Thyroid gland (tissue), 4 donors: ENCODE data around the gene MRPL30. TPM values are rescaled to one million over a fixed set of nuclear protein-coding genes. Genes with fewer than 3 reads are reported as not detected.
"Not testable (repeated sequence)": the region's sequence is repeated elsewhere in the genome, so short reads cannot be mapped to it uniquely, and the experiment has no call there.

Experiments used
- DNase-seq, 2 donors: peaks; one replicate each; pipeline ENCODE4 v3.0.0-alpha.2; 2019
- H3K27ac ChIP-seq, 3 donors: fragments of 200-600 bp; sonication (generic); 1 replicate in 2 of 3; 2 replicates in 1 of 3; pipeline ENCODE4 v1.5.1; 2016 to 2019; ENCODE audit warnings: mild to moderate bottlenecking in 1 of 3, moderate library complexity in 1 of 3
- H3K27me3 ChIP-seq: fragments of 200-600 bp; sonication (generic); one replicate; pipeline ENCODE4 v1.5.1; 2019
- H3K36me3 ChIP-seq, 2 donors: fragments of 200-600 bp; sonication (generic); one replicate each; pipeline ENCODE4 v1.5.1; 2016 to 2019
- H3K4me1 ChIP-seq, 2 donors: fragments of 200-600 bp; sonication (generic); one replicate each; pipeline ENCODE4 v1.5.1; 2017 to 2019
- H3K4me3 ChIP-seq, 3 donors: fragments of 200-600 bp; sonication (generic); replicated peaks in 1 of 3; 1 replicate in 2 of 3; 2 replicates in 1 of 3; pipeline ENCODE4 v1.5.1; 2016; ENCODE audit warnings: mild to moderate bottlenecking in 1 of 3
- H3K9me3 ChIP-seq: fragments of 200-600 bp; sonication (generic); one replicate; pipeline ENCODE4 v1.5.1; 2017
- CTCF ChIP-seq, 6 experiments: fragments of 200-600 bp in 3 of 6; fragments of 450-650 bp in 3 of 6; sonication (generic) in 3 of 6; IDR thresholded peaks; one replicate each; pipeline ENCODE4 v1.5.1; 2016 to 2019; ENCODE audit warnings: antibody characterized with exemption in 6 of 6, mild to moderate bottlenecking in 2 of 6, inconsistent platforms in 1 of 6, moderate library complexity in 1 of 6
- POLR2A ChIP-seq, 2 donors: fragments of 450-650 bp; IDR thresholded peaks; one replicate each; pipeline ENCODE4 v1.6.1; 2017; ENCODE audit warnings: antibody characterized with exemption in 2 of 2, mild to moderate bottlenecking in 2 of 2, moderate library complexity in 1 of 2
- WGBS, 2 donors: methylation state at CpG; one replicate each; pipeline ENCODE4 v1.1.5; 2017; 5-methylcytosine and 5-hydroxymethylcytosine counted together
- intact Hi-C: fragments of 100-400 bp; cut with DNase I; formaldehyde crosslinking; loops from one replicate; pipeline ENCODE4 v1.15.1; 2023
- total RNA-seq, 4 donors: library from RNA; depleted of rRNA; stranded (reverse); fragments of >200 nt; gene quantifications; one replicate each; pipeline ENCODE4 v1.2.3, GENCODE V29; 2016

MRPL30 gene
- total RNA-seq, 4 donors from 2014 or later = 27.2 to 47.9 (median 37.0) TPM

GRCh38 chr2:99200076-99200800, 19.3 kb downstream of the MRPL30 start:
- H3K9me3 ChIP-seq = no peaks in the 10 kb centered on the region
- intact Hi-C loops = no loop called here
- no peak for TF ChIP-seq POLR2A (IDR thresholded peaks at IDR 0.05)
- TF ChIP-seq CTCF (IDR thresholded peaks at IDR 0.05) = no peak
- H3K27me3 ChIP-seq = no peaks in the 10 kb centered on the region
- H3K36me3 ChIP-seq = peaks cover 12 to 20% of the 10 kb centered on the region in 2 donors
- WGBS, 2 donors = 93 to 94% methylated on average over 7 of the region's 7 CpGs
- no peaks in the 10 kb centered on the region for H3K4me1 ChIP-seq
- H3K4me3 ChIP-seq = no peak overlapping the region
- no peak for DNase-seq
- H3K27ac ChIP-seq = no peak overlapping the region

- TF ChIP-seq CTCF (IDR thresholded peaks at IDR 0.05) (no peak), POLR2A (IDR thresholded peaks at IDR 0.05) (no peak)
- H3K4me3 ChIP-seq = no peak overlapping the region
- no peaks in the 10 kb centered on the region for H3K9me3 ChIP-seq
- H3K36me3 ChIP-seq = peaks cover 0 to 4% of the 10 kb centered on the region in 2 donors
- 92 to 96% methylated on average over 4 of the region's 4 CpGs for WGBS, 2 donors
- H3K27me3 ChIP-seq = no peaks in the 10 kb centered on the region
- no peak for DNase-seq
- intact Hi-C loops = no loop called here
- H3K27ac ChIP-seq = no peak overlapping the region
- H3K4me1 ChIP-seq = no peaks in the 10 kb centered on the region
Measured at GRCh38 chr2:99201959-99202678, 21.1 kb downstream of the MRPL30 start.

- Histone ChIP-seq H3K36me3 (no peaks in the 10 kb centered on the region), H3K27ac (no peak overlapping the region), H3K9me3 (no peaks in the 10 kb centered on the region), H3K4me3 (no peak overlapping the region), H3K4me1 (no peaks in the 10 kb centered on the region), H3K27me3 (no peaks in the 10 kb centered on the region)
- TF ChIP-seq POLR2A (IDR thresholded peaks at IDR 0.05) = no peak
- no peak for TF ChIP-seq CTCF (IDR thresholded peaks at IDR 0.05)
- no peak for DNase-seq
- intact Hi-C loops = no loop called here
- 81 to 88% methylated on average over 5 of the region's 5 CpGs for WGBS, 2 donors
Measured at GRCh38 chr2:99205491-99205890, 24.5 kb downstream of the MRPL30 start.

- Histone ChIP-seq H3K36me3 (no peaks in the 10 kb centered on the region), H3K27me3 (no peaks in the 10 kb centered on the region), H3K27ac (no peak overlapping the region), H3K4me3 (no peak overlapping the region), H3K9me3 (no peaks in the 10 kb centered on the region), H3K4me1 (no peaks in the 10 kb centered on the region)
- no peak for DNase-seq
- no peak for TF ChIP-seq POLR2A (IDR thresholded peaks at IDR 0.05)
- TF ChIP-seq CTCF (IDR thresholded peaks at IDR 0.05) = no peak
- intact Hi-C loops = no loop called here
- 93 to 99% methylated on average over 2 of the region's 2 CpGs for WGBS, 2 donors
Measured at GRCh38 chr2:99216096-99216495, 35.1 kb downstream of the MRPL30 start.

GRCh38 chr2:99217929-99218501, 37.0 kb downstream of the MRPL30 start:
- intact Hi-C loops = no loop called here
- TF ChIP-seq POLR2A (IDR thresholded peaks at IDR 0.05) (no peak), CTCF (IDR thresholded peaks at IDR 0.05) (no peak)

DNA sequence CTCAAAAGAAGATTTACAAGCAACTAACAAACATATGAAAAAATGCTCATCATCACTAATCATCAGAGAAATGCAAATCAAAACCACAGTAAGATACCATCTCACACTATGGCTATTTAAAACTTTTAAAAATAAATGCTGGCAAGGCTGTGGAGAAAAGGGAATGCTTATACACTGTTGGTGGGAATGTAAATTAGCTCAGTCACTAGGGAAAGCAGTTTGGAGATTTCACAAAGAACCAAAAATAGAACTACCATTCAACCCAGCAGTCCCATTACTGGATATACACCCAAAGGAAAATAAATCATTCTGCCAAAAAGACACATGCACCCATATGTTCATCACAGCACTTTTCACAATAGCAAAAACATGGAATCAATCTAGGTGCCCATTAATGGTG, 52.2 kb downstream of the MRPL30 start:
- intact Hi-C loops, H3K36me3 ChIP-seq: not testable (repeated sequence)

More at GRCh38 chr2:99217929-99218501, 37.0 kb downstream of the MRPL30 start:
- Histone ChIP-seq H3K27me3 (no peaks in the 10 kb centered on the region), H3K4me1 (no peaks in the 10 kb centered on the region), H3K36me3 (no peaks in the 10 kb centered on the region), H3K9me3 (no peaks in the 10 kb centered on the region), H3K27ac (no peak overlapping the region), H3K4me3 (no peak overlapping the region)
- WGBS, 2 donors = 79 to 89% methylated on average over 4 of the region's 4 CpGs
- DNase-seq = no peak

More for the DNA sequence above, 52.2 kb downstream of the MRPL30 start:
- not testable (repeated sequence) for H3K4me3 ChIP-seq, DNase-seq, H3K9me3 ChIP-seq, H3K27me3 ChIP-seq, H3K4me1 ChIP-seq, H3K27ac ChIP-seq
